ENCODE results near the gene PRKD3. TPM values are rescaled to one million over a fixed set of nuclear protein-coding genes. Genes with fewer than 3 reads are reported as not detected.

Gene PRKD3
- total RNA-seq, 1 experiment from 2014 or later: 82.1 TPM

DNA sequence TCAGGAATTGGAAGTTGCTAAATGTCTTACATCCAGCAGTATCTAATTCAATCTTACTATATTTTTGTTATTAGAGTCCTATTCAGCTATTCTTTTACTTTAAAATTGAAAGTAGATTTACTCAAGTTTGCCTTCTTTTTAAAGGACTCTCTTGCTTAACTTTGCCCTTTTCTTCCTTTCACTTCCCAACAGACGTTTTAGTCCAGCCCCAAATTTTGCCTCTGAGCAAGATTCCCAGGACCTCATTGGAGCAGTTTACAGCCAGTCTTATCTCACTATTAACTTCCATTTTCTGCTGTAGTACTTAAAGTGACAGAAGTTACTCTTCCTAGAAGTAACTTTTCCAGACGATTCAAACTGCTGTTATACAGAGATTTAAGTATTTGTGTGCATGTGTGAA is 1.7 kb upstream of the PRKD3 start:
- Mint-ChIP-seq H3K4me1 (peaks cover 29% of the 10 kb centered on the region), H3K9me3 (no peaks in the 10 kb centered on the region), H3K27ac (no peak overlapping the region), H3K36me3 (peaks cover 5% of the 10 kb centered on the region; the same call in 1 of the 2 replicates), H3K27me3 (ENCODE audit: low read depth) (peaks cover 20% of the 10 kb centered on the region), H3K4me3 (peak overlapping the region; percentile 12; the same call in 1 of the 2 replicates)
- no peak for TF ChIP-seq SP1 (CRISPR knock-in tag; conservative IDR thresholded peaks at IDR 0.05)
- no peak for TF ChIP-seq ETV6 (CRISPR knock-in tag; IDR thresholded peaks at IDR 0.05)
- no peak for TF ChIP-seq NFYB (CRISPR knock-in tag; conservative IDR thresholded peaks at IDR 0.05; ENCODE audit: low read depth)
- TF ChIP-seq AFF4 (CRISPR knock-in tag; IDR thresholded peaks at IDR 0.05; ENCODE audit: borderline replicate concordance): no peak
- no peak for TF ChIP-seq ZSCAN18 (CRISPR knock-in tag; IDR thresholded peaks at IDR 0.05)
- TF ChIP-seq ATF2 (CRISPR knock-in tag; IDR thresholded peaks at IDR 0.05; ENCODE audit: borderline replicate concordance, low read depth): no peak
- no peak for TF ChIP-seq PREB (CRISPR knock-in tag; IDR thresholded peaks at IDR 0.05; ENCODE audit: borderline replicate concordance)
- no peak for TF ChIP-seq ZNF232 (CRISPR knock-in tag; IDR thresholded peaks at IDR 0.05)
- no peak for TF ChIP-seq CTCF (IDR thresholded peaks at IDR 0.05)
- CTCF ChIA-PET: no interaction called here
- ATAC-seq (no peak), DNase-seq (ENCODE audit: low spot score) (no peak)
- POLR2A ChIA-PET: no interaction called here

- H3K27me3 Mint-ChIP-seq (ENCODE audit: low read depth): peaks cover 20% of the 10 kb centered on the region
- H3K36me3 Mint-ChIP-seq: peaks cover 5% of the 10 kb centered on the region; the same call in 1 of the 2 replicates
- POLR2A ChIA-PET: no interaction called here
- ATAC-seq (no peak), DNase-seq (ENCODE audit: low spot score) (no peak)
- peaks cover 35% of the 10 kb centered on the region for H3K4me1 Mint-ChIP-seq
- H3K9me3 Mint-ChIP-seq: no peaks in the 10 kb centered on the region
- peak overlapping the region; percentile 78 for H3K4me3 Mint-ChIP-seq
- H3K27ac Mint-ChIP-seq: no peak overlapping the region
- CTCF ChIA-PET: interaction anchor here (1.0 kb wide), 1 partner anchor 507 kb away, joined by 3 read pairs; no protein-coding TSS in a partner anchor
- no peak for TF ChIP-seq IRF2 (CRISPR knock-in tag; IDR thresholded peaks at IDR 0.05; ENCODE audit: borderline replicate concordance, low read depth)
- TF ChIP-seq PRDM15 (CRISPR knock-in tag; IDR thresholded peaks at IDR 0.05): no peak
- TF ChIP-seq NR1H2 (CRISPR knock-in tag; IDR thresholded peaks at IDR 0.05): no peak
- TF ChIP-seq TEAD1 (CRISPR knock-in tag; IDR thresholded peaks at IDR 0.05): no peak
- TF ChIP-seq, protein P1, sequence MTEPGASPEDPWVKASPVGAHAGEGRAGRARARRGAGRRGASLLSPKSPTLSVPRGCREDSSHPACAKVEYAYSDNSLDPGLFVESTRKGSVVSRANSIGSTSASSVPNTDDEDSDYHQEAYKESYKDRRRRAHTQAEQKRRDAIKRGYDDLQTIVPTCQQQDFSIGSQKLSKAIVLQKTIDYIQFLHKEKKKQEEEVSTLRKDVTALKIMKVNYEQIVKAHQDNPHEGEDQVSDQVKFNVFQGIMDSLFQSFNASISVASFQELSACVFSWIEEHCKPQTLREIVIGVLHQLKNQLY (CRISPR knock-in tag; IDR thresholded peaks at IDR 0.05): no peak
- no peak for TF ChIP-seq ATF2 (CRISPR knock-in tag; IDR thresholded peaks at IDR 0.05; ENCODE audit: borderline replicate concordance, low read depth)
- TF ChIP-seq ATF6 (CRISPR knock-in tag; IDR thresholded peaks at IDR 0.05): no peak
- no peak for TF ChIP-seq ZNF671 (CRISPR knock-in tag; IDR thresholded peaks at IDR 0.05)
Measured at GRCh38 chr2:37325625-37326071, 1.0 kb upstream of the PRKD3 start.
